Hindlimb muscle (tissue), 1 donor: ENCODE measurements around the gene MGLL. TPM values are rescaled to one million over a fixed set of nuclear protein-coding genes. Genes with fewer than 3 reads are reported as not detected.

Experiments
- DNase-seq: peaks from one replicate; pipeline ENCODE4 v3.0.0-alpha.2; 2013
- polyA plus RNA-seq: library from polyadenylated mRNA; unstranded; fragments of 120-200 nt; gene quantifications from one replicate; pipeline ENCODE4 v1.2.1, GENCODE V29; 2013; ENCODE audit not compliant: insufficient read length

Gene MGLL
- polyA plus RNA-seq, 1 donor: 28.0 TPM

DNA sequence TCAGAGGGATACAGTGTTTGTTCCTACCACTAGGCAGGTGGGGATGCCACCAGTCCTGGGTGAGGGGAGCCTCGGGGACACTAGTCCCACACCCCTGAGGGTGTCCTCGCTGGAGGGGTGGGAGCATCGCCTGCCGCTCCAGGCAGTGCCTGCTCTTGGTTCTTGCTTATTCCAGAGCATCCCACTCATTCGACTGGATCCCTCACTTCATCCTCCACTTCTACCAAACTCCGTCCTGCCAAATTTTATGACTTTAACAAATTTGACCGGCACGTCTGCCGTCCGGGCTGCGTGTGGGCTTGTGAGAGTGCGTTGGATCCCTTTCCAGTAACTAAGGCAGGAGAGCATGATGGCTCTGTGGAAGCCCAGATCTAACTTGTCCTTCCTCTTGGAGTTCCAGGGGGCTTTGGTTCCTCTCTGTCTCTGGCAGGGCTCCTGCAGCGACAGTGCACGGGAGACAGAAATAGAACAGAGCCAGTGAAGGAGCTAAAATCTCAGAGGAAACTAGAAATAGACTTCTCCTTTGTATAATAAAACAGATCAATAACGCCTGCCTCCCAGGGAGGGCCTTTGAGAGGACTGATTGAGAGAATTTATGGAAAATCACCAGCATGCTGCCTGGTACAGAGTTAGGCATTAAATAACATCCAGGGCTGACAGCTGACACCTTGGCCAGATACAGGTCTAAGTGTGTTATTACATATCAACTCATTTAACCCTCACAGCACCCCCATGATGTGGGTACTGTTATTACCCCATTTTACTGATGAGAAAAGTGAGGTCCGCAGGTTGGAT lies 34.5 kb downstream of the MGLL start:
- no peak for DNase-seq

DNA sequence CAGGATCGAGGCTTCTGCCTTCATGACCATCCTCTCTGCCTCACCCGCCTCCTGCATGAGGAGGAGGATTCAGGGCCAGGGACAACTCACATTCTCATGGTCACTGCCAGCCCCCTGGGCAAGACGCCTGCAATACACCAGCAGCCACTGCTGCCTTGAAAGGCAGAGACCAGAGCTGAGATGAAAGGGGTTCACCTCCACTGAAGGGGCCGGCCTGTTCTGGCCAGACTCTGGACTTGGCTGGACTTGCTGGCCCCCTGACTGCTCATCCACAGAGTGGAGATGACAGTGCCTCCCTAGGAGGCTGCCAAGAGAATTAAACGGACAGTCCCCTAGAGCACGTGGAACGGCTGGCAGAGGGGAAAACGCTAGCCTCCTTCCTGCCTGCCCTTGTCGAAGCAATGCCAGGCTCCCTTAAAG lies 35.2 kb downstream of the MGLL start:
- peak; percentile 76 for DNase-seq

DNA sequence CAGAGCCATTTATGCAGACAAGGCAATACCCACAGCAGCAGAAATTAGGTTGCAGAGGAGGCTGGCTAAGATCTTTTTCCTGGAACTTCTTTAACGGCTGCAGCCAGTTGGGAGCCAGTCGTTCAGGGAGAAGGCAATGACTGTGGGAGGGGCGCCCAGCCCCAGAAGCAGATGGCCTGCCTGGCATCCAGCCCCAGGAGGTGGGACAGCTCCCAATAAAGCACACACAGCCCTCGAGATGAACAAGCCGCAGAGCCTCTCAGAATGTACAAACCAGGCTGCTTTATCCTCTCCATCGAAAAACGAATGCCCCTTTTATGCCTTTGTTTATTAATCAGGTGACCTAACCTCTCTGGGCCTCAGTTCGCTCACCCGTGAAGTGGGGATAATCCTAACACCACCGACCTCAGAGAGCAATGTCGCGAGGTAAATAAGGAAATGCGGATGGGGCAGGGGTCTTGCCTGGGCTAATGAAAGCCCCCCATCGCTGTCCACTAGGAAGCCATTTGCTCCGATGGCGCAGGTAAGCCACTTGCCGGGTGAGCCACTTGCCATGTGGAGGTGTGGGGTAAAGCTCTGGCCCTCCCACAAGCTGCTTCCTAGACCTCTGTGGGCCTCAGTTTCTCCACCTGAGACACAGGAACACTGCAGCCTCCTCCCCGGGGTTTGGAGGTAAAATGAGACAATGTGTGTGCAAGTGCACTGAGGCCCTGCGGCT lies 35.8 kb downstream of the MGLL start:
- DNase-seq: peak; percentile 88

DNA sequence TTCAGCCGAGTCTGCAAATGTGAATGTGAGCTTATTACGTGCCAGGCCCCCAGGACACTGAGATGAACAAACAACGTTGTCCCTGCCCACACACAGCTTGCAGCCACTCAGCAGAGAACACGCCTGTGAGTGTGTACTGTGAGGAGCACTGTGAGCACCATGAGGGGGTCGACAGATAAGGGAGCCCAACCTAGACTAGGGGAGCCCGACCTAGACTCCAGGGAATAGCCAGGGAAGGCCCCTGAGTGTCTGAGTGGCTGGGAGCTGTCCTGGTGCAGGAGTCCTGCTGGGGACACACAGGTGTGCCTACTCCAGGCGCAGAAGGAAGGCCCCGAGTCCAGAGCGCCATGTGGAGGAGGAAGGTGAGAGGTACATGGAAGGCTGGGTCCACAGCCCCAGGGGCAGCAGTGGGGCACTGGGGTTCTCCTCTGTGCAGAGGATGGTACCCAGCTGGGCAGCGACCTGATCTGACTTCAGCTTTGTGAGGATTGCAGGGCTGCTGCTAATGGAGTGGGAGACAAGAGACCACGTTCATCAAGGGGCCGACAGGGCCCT lies 36.5 kb downstream of the MGLL start:
- DNase-seq: no peak

DNA sequence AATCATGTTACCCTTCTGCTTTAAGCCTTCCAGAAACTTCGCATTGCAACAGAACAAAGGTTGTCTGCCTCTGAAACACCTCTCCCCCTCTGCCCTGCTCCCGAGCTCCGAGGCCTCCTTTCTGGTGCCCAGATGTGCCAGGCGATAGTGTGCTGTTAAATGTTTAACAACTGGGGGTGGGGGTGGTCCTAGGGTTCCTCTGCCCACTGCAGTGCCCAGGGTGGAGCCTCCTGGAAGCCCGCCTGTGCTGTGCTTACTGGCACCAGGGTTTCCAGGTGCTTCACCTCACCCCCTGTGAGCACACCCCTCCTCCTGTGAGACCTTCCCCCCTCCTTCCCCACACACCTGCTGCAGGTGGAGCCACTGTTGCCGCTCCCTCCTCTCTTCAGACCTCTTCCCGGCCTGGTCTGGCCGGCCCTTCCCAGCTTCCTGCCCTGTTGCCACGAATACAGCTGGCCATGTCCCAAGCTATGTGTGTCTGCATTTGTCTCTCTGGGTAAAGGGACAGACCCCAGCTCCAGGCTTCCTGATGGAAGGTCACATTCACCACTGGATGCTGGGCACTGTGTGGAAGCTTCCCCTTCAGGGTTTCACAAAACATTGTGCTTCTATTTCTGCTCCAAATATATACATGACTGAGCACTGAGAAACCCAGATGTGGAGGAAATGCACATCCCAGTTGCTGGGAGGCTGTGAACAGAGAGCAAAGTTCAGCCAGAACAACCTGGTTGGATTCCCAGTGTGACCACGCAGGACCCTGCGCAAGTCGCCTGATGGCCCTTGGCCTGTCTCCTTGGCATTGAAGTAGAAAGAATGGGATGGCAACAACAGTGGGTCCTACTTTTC lies 37.2 kb downstream of the MGLL start:
- DNase-seq: no peak

DNA sequence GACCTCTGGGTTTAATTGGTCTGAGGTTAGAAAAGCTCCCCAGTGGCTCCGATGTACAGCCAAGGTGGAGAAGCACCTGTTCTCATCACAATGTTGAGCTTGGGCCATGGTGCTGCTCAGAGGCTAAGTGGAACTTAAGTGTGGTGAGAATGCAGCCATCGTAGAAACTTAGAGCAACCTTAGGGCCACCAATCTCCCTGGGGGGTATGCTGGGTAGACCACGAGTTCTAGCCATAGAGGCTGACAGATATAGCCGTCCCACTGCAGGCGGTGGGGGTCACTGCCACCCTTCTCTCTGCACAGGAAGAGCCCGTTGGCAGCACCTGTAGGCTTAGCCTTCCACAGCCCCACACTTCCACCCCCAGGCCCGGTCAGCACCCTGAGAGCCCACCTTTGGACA lies 38.0 kb downstream of the MGLL start:
- no peak for DNase-seq

DNA sequence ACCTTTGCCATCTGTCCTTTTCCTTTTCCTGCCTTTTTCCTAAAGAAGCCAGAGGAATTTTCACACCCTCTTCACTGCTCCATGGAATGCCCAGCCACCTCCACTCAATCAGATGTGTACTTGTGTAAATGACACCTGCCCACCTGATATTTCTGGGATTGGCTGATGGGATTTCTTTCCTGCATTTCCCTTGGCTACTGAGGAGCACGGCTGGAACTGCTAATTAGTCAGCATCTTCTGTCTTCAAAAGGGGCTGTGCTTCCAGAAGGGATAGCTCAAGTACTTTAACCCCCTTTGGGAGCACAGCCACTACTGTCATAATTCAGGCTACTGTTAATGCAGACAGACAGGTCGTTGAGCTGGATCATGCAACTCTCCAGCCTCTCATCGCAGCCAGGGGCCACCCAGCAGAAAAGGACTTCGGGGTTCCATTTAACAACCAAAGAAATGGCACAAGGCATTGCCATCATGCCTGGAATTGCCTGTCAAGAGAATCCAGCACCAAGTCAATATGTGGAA lies 38.6 kb downstream of the MGLL start:
- no peak for DNase-seq

DNA sequence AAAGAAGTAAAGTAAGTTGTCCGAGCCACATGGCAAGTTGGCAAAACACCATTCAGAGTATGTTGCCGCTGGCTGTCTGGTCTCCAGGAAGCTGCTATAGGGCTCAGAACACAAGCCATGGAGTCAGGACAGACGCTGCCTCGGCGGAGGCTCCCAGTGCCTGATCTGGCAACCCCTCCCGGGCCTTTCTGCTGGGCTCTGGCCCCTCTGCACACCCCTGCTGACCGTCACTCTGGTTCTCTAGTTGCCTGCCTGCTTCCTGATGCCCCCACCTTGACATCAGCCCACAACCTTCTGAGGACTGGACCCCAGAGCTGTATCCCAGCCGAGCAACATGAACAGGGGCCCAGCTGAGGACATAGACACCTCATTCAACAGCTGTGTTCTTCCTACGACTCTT lies 39.1 kb downstream of the MGLL start:
- DNase-seq: no peak

DNA sequence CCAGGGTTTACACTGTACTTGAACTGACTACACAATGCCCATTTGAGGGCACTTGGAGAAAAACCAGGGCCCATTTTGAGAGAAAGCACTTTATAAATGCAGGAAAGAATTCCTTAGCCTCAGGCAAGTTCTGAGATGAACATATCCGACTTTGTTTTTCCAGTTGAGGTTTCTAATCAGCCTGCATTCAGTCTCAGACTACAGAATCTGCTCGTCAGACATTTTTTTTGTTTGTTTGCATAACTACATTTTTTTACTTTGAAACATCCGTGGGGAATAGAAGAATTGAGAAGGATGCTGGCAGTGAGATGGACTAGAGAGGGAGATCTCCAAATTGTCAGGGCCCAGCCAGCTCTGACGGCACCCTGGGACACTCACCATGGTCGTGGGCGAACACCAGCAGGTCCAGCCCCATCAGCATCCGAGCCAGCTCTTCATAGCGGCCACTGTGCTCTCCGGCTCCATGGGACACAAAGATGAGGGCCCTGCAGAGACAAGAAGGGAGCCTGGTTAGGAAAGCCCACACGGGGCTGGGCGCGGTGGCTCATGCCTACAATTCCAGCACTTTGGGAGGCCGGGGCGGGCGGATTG lies 40.8 kb downstream of the MGLL start:
- no peak for DNase-seq

DNA sequence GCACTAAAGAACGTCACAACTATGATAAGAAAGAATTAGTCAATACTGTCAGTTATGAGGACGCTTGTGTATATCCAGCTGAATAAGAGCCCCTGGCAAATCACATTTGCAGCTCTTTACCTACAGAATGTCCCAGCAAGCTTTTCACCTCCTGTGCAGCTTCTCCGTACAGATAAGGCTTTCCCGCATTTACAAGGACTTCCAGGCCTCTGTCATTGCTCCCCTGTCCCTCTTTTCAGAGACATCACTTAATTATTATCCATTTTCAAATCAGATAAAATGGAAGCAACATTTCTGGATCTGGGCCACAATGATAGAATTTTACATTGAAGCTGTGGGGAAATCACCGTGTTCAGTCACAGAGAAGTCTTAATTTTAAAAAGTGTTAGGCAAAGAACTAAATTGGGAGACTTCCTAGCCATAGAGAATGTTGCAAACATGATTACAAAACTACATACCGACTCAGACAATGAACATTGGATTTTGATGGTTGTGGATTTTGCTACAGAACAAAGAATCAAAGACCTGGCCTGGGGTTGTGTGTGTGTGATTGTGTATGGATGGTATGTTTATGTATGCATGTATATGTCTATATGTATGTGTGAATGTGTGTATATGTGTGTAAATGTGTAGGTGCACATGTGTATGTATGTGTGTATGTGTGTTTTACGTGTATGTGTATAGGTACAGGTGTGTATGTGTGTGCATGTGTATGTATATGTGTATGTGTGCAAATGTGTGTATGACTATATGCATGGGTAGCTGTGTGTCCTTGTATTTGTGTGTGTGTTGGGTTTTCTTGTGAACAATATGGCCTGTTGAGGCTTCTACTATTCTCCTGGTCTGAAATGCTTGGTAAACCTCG lies 41.5 kb downstream of the MGLL start:
- no peak for DNase-seq

DNA sequence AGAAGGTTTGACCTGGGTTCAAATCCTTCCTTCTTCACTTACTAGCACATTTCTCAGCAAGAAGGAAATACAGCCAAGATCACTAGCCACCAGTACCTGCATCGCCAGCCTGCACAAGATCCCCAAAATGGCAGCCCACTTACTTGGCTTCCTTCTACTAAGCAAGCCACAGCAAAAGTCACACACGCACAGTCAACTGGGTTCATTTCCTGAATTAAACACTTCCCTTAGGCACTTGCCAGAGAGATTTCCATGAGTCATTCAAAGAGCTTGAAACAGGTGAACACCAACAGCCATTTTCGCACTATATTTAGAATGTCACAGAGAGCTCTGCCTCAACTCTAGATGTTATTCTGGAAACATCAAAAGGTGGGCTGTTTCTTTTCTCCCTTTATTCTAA lies 42.6 kb downstream of the MGLL start:
- no peak for DNase-seq

DNA sequence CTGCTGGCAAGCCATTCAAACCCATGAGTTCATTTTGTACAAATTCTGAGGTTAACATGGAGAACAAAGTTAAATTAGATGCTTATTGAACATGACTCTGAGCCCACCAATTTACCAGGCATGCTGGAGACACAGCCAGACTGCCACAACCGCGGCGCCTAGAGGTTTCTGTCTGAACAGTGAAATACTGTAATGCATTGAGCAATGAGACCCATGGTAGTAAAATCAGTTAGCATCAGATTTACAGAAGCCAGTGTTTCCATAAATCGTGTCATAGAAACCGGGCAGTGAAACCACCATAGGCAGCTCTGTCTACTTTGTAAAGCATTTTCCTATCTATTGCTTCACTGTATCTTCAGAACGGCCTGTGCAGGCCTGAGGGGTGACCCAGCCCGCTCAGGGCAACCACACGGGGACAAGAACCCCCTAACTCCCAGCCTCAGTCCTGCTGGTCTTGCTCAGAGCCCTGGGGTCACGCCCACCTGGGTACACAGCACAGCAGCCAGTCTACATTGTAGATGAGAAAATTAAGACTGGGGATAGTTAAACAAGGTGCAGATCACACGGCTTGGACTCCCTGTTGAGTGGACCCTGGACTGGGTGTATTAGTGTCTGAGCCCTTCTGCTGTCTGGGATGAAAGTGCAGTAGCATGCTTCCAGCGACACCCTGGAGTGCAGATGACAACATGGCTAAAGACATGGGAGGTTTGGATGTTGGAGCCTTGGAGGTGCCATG lies 44.2 kb downstream of the MGLL start:
- DNase-seq: no peak

DNA sequence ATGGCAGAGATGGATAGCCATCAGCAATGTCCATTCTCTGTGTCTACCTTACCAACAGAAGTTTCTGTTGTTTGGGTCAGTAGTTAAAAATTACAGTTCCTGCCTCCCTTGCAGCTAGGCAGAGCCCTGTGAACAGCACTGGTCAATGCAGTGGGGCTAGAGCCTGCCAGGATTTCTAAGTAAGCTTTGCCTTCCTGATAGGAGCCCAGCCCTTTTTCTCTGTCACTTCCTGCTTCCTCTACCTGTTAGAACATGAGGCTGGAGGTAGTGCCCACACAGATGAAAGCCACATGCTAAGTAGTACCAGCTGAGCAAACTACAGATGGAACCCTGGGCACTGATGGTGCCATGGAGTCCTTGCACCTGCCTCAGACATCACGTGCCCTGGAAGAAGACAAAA lies 45.0 kb downstream of the MGLL start:
- no peak for DNase-seq

DNA sequence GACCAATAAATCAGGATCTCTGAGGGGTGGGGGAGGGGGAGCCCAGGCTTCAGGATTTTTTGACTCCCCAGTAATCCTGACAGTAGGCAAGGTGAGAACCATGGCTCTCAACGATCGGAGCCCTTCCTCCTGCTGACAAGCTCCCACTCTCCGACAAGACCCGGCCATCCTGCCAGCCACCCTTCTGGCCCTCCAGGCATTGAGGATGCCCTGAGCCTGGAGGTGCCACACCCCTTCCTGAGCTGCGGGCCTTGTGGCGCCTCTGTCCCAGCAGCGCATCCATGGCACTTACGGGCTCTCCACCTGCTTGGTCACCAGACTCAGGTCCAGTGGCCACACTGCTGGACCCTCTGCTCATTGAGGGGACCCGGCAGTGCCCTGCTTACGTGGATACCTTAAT lies 46.0 kb downstream of the MGLL start:
- no peak for DNase-seq

DNA sequence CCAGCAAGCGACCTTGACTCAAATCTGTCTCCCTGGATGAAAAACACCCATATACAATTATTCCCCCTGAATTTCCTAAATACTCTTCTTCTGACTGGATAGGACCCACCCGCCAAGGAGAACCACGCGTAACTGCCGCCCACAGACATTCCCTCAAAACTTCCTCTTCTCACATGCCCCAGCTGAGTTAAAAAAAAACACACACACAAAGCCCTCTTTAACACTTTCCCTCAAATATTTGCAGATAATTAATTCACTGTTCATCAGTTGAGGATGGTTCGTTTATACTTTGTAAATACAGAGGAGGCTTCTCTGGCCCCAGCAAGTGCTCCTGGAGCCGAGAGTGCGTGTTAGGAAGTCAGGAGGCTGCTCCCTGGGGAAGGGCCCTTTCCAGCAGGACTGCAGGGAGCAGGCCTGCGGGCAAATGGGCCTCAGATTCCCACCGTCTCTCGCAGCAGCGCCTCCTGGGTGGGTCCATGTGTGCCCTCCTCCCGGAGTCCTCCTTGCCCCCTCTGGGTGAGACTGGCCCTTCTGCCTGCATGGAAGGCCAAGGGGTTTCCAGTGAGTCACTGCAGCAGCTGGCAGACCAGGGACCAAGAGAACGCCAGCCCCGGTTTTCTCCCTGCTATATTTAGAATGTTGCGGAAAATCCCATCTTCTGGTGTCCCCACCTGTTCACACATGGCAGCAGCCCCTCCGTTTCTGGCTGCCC lies 46.8 kb downstream of the MGLL start:
- DNase-seq: peak; percentile 72

DNA sequence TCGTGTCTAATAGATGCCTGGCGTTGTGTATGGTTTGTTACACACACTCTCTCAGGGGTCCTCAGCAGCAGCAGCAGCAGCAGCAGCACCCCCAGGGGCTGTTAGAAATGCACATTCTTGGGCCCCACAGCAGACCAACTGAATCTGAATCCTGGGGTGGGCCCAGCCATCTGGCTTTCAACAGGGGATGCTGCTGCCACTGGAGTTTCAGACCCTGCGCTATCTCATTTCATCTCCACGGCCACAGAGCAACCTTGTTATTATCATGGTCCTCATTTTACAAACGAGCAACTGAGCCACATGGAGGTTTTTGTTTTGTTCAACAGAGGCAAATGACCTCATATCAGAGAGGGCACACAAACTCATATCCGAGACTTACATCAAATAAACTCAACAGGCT lies 47.7 kb downstream of the MGLL start:
- DNase-seq: no peak

DNA sequence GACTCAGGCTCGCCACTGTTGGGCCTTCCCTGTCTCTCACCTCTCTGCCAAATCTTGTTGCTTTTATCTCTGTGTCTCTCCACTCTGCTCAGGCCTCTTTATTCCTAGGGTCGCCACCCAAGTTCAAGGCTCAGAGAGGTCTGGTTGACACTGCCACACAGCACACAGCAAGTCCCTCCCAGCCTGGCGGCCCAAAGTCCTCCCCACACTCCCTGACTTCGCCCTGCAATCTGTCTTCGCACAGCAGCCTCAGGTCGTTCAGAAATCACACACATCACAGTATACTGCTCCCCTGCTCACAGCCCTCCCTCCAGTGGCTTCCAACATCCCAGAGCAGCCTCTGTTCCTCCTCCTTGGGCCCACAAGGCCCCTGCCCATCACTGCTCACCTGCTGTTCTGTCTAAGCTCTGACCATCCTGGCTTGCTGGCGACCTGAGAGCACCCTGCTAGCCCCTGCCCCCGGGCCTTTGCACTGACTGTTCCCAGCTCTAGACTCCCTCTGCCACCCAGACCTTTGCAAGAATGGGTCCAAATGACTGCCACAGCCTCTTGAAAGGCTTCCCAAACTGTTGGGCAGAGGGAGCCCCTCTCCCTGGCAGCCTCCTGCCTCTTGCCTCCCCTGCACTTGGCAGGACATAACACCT lies 48.4 kb downstream of the MGLL start:
- no peak for DNase-seq

DNA sequence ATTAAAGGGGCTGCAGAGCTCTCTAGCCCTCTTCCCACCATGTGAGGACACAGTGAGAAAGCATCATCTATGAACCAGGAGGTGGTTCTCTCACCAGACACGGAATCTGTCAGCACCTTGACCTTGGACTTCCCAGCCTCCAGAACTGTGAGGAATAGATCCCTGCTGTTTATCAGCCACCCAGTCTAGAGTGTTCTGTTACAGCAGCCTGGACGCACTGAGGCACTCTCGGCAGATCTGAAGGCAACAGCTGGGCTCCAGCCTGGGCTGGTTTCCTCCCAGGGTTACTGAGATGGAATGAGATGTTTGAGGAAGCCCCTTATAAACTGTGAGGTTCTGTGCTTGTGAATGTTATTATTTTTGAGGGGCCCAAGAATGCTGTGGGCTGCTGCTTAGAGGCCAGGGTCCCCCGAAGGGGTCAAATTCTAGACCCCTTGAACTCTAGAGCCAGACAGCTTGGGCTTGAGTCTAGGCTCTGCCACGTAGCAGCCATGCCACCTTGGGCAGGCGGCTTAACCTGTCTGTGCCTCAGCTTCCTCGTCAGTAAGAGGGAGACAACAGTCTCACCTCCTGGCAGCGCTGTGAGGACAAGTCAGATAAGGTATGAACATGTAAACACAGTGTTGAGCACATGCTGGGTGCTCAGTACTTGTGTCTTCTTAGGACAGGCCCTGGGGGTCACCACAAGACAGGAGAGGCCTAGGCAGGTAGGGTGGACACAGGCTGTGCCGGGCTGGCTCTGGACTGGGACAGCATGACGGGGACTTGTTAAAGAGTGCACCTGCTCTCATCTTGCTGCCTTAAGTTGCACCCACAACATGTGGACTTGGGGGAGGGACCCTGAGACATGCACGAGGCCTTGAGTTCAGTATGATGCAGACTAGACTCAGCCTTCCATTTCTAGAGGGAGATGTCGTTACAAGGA lies 49.2 kb downstream of the MGLL start:
- DNase-seq: no peak
